GM19099 (cell line): ENCODE measurements around the gene ANKRD23.

Source experiments
- POLR2A ChIP-seq: IDR thresholded peaks from 3 replicates; pipeline ENCODE4 v1.6.1; 2011; ENCODE audit warnings: low read depth; ENCODE audit not compliant: insufficient read length; ENCODE audit errors: extremely low read depth

Gene ANKRD23

GRCh38 chr2:96837575-96837974, 6.2 kb downstream of the ANKRD23 start:
- no peak for TF ChIP-seq POLR2A

- TF ChIP-seq POLR2A: no peak
Measured at GRCh38 chr2:96835830-96836229, 8.0 kb downstream of the ANKRD23 start.

GRCh38 chr2:96832754-96833507, 10.9 kb downstream of the ANKRD23 start:
- TF ChIP-seq POLR2A: no peak

- no peak for TF ChIP-seq POLR2A
Measured at GRCh38 chr2:96832408-96832753, 11.4 kb downstream of the ANKRD23 start.

GRCh38 chr2:96831679-96832078, 12.1 kb downstream of the ANKRD23 start:
- TF ChIP-seq POLR2A: no peak

DNA sequence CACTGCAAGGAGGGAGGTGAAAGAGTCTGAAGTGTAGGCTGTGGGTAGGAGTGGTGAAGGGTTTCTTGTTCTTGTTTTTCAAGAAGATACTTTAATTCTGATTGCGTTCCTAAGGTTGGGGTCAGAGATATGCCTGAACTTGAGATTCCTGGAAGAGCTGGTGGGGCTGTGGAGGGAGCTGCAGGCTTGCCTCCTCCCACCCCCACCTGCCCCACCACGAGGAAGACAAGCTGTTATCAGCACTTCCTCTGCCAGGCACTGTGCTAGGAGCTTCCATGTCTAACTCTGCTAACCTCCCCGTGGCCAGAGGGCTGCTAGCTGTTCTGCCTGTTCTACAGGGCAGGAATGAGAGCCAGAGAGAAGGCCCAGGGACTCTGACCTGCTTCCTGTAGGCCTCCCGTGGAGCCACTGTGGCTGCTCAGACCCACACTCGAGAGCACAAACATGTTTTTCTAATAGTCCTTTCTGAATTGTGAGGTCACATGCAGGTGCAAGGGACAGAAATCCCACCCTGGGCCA, 13.7 kb downstream of the ANKRD23 start:
- TF ChIP-seq POLR2A: no peak

- TF ChIP-seq POLR2A: no peak
Measured at GRCh38 chr2:96828874-96829273, 14.9 kb downstream of the ANKRD23 start.

DNA sequence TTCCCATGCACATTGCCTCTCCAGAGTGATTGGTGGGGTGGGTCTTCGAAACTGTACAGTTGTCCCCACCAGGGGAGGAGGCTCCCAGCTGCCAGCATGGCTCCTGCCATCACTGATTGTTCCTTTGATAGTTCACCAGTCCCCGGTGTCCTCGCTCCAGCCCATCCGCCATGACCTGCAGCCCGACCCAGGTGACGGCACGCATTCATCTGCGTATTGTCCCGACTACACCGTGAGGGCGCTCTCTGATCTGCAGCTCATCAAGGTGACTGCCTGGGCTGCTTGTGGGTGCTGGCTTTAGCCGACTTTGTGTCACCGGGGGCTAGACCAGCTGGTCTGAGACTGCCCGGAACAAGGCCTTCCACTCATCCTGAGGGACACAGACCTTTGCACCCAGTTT, 15.4 kb downstream of the ANKRD23 start:
- no peak for TF ChIP-seq POLR2A

- TF ChIP-seq POLR2A: no peak
Measured at GRCh38 chr2:96826546-96827278, 17.1 kb downstream of the ANKRD23 start.

DNA sequence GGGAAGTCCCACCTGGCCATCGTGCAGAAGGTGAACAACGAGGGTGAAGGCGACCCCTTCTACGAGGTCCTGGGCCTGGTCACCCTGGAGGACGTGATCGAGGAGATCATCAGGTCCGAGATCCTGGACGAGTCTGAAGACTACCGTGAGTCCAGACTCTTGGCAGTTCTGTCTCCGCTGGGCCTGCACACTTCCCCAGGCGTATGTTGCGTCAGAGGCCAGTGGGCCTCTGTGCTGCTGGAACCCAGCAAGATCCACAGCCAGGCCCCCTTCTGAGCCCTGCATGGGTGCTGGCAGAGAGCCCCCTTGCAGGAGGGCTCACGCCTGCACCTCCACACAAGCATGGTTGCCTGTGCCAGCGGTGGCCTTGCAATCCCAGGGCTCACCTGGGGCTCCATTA, 18.8 kb downstream of the ANKRD23 start:
- TF ChIP-seq POLR2A: no peak

DNA sequence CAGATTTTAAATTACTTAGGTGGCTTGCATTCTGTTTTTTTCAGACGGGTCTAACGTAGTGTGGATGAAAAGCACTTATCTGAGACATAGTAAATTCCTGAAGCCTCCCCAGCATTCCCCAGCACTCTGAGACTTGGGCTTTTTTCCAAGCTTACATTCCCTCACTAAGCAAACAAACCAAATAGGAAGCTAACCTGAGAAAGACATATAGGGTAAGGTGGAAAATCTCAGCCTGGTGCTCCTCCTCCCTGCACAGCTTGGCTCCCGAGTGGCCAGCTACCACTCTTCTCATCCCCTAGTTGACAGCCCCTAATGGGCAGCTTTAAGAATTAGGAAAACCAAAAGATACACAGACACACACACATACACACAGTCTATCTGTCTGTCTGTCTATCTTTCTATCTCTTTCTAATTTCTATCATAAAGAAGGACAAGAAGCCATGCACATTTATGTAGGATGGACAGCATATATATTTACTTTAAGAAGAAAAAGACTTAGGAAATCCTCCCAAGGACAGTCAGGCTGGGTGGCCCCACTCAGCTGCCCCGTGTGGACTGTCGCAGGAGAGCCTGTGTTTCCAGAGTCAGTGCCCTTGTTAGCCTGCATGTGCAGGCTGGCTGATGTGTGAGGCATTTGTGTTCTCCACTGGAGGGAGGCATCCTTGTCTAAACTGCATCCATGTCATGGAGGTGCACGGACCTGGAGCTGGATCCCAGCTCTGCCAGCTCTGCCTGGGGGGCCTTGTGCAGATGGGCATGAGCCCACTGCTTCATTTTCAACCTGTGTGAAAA, 19.5 kb downstream of the ANKRD23 start:
- TF ChIP-seq POLR2A: no peak

GRCh38 chr2:96823198-96823597, 20.6 kb downstream of the ANKRD23 start:
- TF ChIP-seq POLR2A: no peak

DNA sequence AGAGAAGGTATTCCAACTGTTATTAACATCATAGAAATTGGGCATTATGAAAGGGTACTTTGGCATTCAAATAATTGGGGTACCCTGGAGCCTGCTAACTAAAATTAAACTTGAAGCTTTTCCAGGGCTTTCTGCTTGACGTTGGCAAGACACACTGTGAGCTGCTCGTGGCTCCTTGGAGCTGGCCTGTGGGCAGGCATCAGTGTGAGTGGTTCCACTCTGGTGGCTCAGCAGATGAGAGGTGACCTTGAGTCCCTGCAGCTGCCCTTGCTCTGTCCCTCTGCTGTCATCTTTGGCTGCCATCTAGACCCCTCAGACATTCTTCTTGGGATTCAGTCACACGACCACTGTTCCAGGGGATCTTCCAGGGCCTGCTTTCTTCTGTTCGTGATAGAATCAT, 21.0 kb downstream of the ANKRD23 start:
- TF ChIP-seq POLR2A: no peak

- no peak for TF ChIP-seq POLR2A
Measured at GRCh38 chr2:96821113-96821675, 22.6 kb downstream of the ANKRD23 start.

GRCh38 chr2:96819876-96820511, 23.8 kb downstream of the ANKRD23 start:
- no peak for TF ChIP-seq POLR2A
